PFSK-1 (cell line): ENCODE data around the gene BCR.
A peak's percentile ranks its signal among the peaks of the same experiment; 100 is the strongest.

Experiments
- FOXP2 ChIP-seq: optimal IDR thresholded peaks from 2 replicates; pipeline ENCODE3; 2011; ENCODE audit warnings: borderline replicate concordance, control low read depth, inconsistent platforms; ENCODE audit not compliant: insufficient read depth; ENCODE audit errors: extremely low read length, extremely low read depth
- POLR2AphosphoS5 ChIP-seq: IDR thresholded peaks from 2 replicates; pipeline ENCODE4 v1.6.1; 2012; ENCODE audit warnings: low read depth, mild to moderate bottlenecking, control low read depth, low read length, moderate library complexity
- REST ChIP-seq, 2 experiments: IDR thresholded peaks; 2 replicates each; pipeline versions ENCODE4 v1.6.1 to v1.8.0; 2011 to 2012; ENCODE audit warnings: low read depth in 2 of 2, low read length in 2 of 2, control low read depth in 1 of 2, inconsistent platforms in 1 of 2, mild to moderate bottlenecking in 1 of 2, moderate library complexity in 1 of 2; ENCODE audit not compliant: insufficient read depth in 1 of 2
- SIN3A ChIP-seq: IDR thresholded peaks from 2 replicates; pipeline ENCODE4 v1.6.1; 2012; ENCODE audit warnings: mild to moderate bottlenecking, low read length, moderate library complexity, borderline replicate concordance; ENCODE audit not compliant: insufficient read depth
- TAF1 ChIP-seq: IDR thresholded peaks from 2 replicates; pipeline ENCODE4 v1.6.1; 2012; ENCODE audit warnings: low read length, control low read depth, borderline replicate concordance; ENCODE audit not compliant: insufficient read depth

Gene BCR

GRCh38 chr22:23218867-23219251 lies 38.5 kb downstream of the BCR start:
- no peak for TF ChIP-seq POLR2AphosphoS5
- peak; percentile 99 for TF ChIP-seq FOXP2

GRCh38 chr22:23219317-23219716 lies 39.0 kb downstream of the BCR start:
- TF ChIP-seq SIN3A (no peak), TAF1 (no peak)

GRCh38 chr22:23219822-23220484 lies 39.6 kb downstream of the BCR start:
- TF ChIP-seq REST (IDR thresholded peaks at IDR 0.05; ENCODE audit: insufficient read depth in 1 of 2, low read depth in 2 of 2, low read length in 2 of 2) (no peak), FOXP2 (peak; percentile 60)

GRCh38 chr22:23220485-23221350 lies 40.4 kb downstream of the BCR start:
- TF ChIP-seq FOXP2, result no peak
- TF ChIP-seq SIN3A, result no peak
- no peak for TF ChIP-seq TAF1
- no peak for TF ChIP-seq POLR2AphosphoS5
- TF ChIP-seq REST (IDR thresholded peaks at IDR 0.05; ENCODE audit: insufficient read depth in 1 of 2, low read depth in 2 of 2, low read length in 2 of 2), result no peak

- no peak for TF ChIP-seq POLR2AphosphoS5
- no peak for TF ChIP-seq FOXP2
- no peak for TF ChIP-seq REST (IDR thresholded peaks at IDR 0.05; ENCODE audit: insufficient read depth in 1 of 2, low read depth in 2 of 2, low read length in 2 of 2)
- TF ChIP-seq SIN3A, result no peak
- TF ChIP-seq TAF1, result no peak
Measured at GRCh38 chr22:23221351-23221804, 41.1 kb downstream of the BCR start.

GRCh38 chr22:23222033-23222792 lies 41.9 kb downstream of the BCR start:
- TF ChIP-seq POLR2AphosphoS5 (no peak), FOXP2 (no peak), REST (IDR thresholded peaks at IDR 0.05; ENCODE audit: insufficient read depth in 1 of 2, low read depth in 2 of 2, low read length in 2 of 2) (no peak)
